ENCODE results near the gene PIGU.

DNA sequence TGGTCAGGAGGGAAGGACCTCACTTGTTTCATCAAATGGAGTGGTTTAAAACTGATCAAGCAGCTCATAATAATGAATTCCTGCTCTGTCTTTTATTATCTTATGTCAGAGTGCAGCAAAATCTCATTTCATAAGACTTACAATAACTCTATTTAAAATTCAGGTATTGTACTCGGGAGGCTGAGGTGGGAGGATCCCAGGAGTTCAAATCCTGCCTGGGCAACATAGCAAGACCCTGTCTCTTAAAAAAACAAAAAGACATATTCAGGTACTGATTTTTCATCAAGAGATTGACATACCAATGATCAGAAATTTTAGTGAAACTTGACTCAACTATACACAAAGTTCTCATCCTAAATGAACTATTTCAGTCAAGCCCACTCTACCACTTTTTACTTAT, 166.3 kb downstream of the PIGU start:
- TF ChIP-seq, protein P1, sequence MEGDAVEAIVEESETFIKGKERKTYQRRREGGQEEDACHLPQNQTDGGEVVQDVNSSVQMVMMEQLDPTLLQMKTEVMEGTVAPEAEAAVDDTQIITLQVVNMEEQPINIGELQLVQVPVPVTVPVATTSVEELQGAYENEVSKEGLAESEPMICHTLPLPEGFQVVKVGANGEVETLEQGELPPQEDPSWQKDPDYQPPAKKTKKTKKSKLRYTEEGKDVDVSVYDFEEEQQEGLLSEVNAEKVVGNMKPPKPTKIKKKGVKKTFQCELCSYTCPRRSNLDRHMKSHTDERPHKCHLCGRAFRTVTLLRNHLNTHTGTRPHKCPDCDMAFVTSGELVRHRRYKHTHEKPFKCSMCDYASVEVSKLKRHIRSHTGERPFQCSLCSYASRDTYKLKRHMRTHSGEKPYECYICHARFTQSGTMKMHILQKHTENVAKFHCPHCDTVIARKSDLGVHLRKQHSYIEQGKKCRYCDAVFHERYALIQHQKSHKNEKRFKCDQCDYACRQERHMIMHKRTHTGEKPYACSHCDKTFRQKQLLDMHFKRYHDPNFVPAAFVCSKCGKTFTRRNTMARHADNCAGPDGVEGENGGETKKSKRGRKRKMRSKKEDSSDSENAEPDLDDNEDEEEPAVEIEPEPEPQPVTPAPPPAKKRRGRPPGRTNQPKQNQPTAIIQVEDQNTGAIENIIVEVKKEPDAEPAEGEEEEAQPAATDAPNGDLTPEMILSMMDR (IDR thresholded peaks at IDR 0.05): no peak
- no peak for TF ChIP-seq EZH2 (IDR thresholded peaks at IDR 0.05)
